ENCODE measurements around the gene ZSWIM4. TPM values are rescaled to one million over a fixed set of nuclear protein-coding genes. Genes with fewer than 3 reads are reported as not detected.
A peak's percentile ranks its signal among the peaks of the same experiment; 100 is the strongest.

ZSWIM4 gene
- total and polyA plus RNA-seq, 2 of the 13 experiments (the other 11 are each of a cell fraction or from before 2014, with no cell fraction given) = 0.33 to 0.86 TPM

GRCh38 chr19:13794398-13794756 lies 866 bp upstream of the ZSWIM4 start:
- intact Hi-C loops (cut with micrococcal nuclease; ENCODE audit: unreplicated experiment) (no loop called here), in situ Hi-C loops (cut with HindIII; ENCODE audit: extremely low pct_ligation_motif_present, low pct_unique_long_range_greater_than_20kb) (no loop called here)
- peak overlapping the region; percentile 63; the same call in 1 of the 2 replicates for H3K9ac ChIP-seq (ENCODE audit: insufficient read depth, low read depth, low read length)
- no peaks in the 10 kb centered on the region for H3K36me3 ChIP-seq (replicated peaks in 1 of 2; ENCODE audit: control insufficient read depth in 1 of 2, insufficient read depth in 2 of 2, low read length in 2 of 2)
- no peaks in the 10 kb centered on the region for H4K20me1 ChIP-seq (ENCODE audit: insufficient read depth, low read length)
- peaks cover 2% of the 10 kb centered on the region for H3K79me2 ChIP-seq (ENCODE audit: insufficient read depth, low read length)
- ATAC-seq = no peak
- H3K9me3 ChIP-seq (ENCODE audit: low read length) = no peaks in the 10 kb centered on the region
- FAIRE-seq = no peak
- DNase-seq (ENCODE audit: low spot score) = no peak
- peaks cover 31% of the 10 kb centered on the region for H3K4me1 ChIP-seq (ENCODE audit: insufficient read depth, low read length)
- no peak overlapping the region for H2AFZ ChIP-seq (ENCODE audit: low read length)
- peak overlapping the region; percentile 50 to 93 (median 91) for H3K4me3 ChIP-seq (replicated peaks in 1 of 3; ENCODE audit: insufficient read depth in 1 of 3, low read depth in 2 of 3, low read length in 3 of 3)
- POLR2A ChIA-PET = interaction anchor here (0.6 to 3.5 kb wide), 7 partner anchors 10 to 286 kb away, joined by 3 to 19 read pairs (median 7); partner anchors contain the start of gene C19orf53
- CTCF ChIA-PET (ENCODE audit: low intra/inter-chr PET ratio, low total read pairs) = interaction anchor here (1.2 kb wide), 1 partner anchor 9 kb away, joined by 3 read pairs; no protein-coding TSS in a partner anchor
- peak; percentile 5 for TF ChIP-seq U2AF1 (optimal IDR thresholded peaks at IDR 0.05; ENCODE audit: low read depth, low read length)
- no peak for TF ChIP-seq DPF2 (CRISPR knock-in tag; IDR thresholded peaks at IDR 0.05; ENCODE audit: borderline replicate concordance, low read depth)
- TF ChIP-seq ZSCAN29 (CRISPR knock-in tag; conservative IDR thresholded peaks at IDR 0.05) = no peak
- TF ChIP-seq MZF1 (CRISPR knock-in tag; IDR thresholded peaks at IDR 0.05; ENCODE audit: borderline replicate concordance) = no peak
- 0 out of 2 replicates have a peak, but pooled peaks have one; percentile 18 for TF ChIP-seq ZNF30 (CRISPR knock-in tag; IDR thresholded peaks at IDR 0.05)
- no peak for TF ChIP-seq CBX1 (IDR thresholded peaks at IDR 0.05; ENCODE audit: low read depth)
- TF ChIP-seq ZFAT (CRISPR knock-in tag; conservative IDR thresholded peaks at IDR 0.05) = no peak
- no peak for TF ChIP-seq KAT7 (CRISPR knock-in tag; IDR thresholded peaks at IDR 0.05; ENCODE audit: borderline replicate concordance)
- TF ChIP-seq, protein P1, sequence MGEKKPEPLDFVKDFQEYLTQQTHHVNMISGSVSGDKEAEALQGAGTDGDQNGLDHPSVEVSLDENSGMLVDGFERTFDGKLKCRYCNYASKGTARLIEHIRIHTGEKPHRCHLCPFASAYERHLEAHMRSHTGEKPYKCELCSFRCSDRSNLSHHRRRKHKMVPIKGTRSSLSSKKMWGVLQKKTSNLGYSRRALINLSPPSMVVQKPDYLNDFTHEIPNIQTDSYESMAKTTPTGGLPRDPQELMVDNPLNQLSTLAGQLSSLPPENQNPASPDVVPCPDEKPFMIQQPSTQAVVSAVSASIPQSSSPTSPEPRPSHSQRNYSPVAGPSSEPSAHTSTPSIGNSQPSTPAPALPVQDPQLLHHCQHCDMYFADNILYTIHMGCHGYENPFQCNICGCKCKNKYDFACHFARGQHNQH (CRISPR knock-in tag; IDR thresholded peaks at IDR 0.05) = no peak
- H3K4me2 ChIP-seq (ENCODE audit: low read depth, low read length) = peak overlapping the region; percentile 95
- no peaks in the 10 kb centered on the region for H3K27me3 ChIP-seq (ENCODE audit: control insufficient read depth in 1 of 2, insufficient read depth in 2 of 2, low read length in 2 of 2)
- H3K27ac ChIP-seq (ENCODE audit: extremely low read length, insufficient read depth, low read length) = peak overlapping the region; percentile 48
- 1% methylated on average over 8 of the region's 8 CpGs for WGBS (ENCODE audit: low lambda C conversion rate)
- BruUV-seq (replicated peaks) = TSS peak; percentile 94
